Esophagus mucosa (tissue), 1 donor: ENCODE results near the gene CD4. TPM values are rescaled to one million over a fixed set of nuclear protein-coding genes. Genes with fewer than 3 reads are reported as not detected.
A peak's percentile ranks its signal among the peaks of the same experiment; 100 is the strongest.
"Not testable (repeated sequence)": the region's sequence is repeated elsewhere in the genome, so short reads cannot be mapped to it uniquely, and the experiment has no call there.

Experiments used
- ATAC-seq: fragments of 200-7000 bp; cut with Tn5 transposase; one replicate; pipeline ENCODE4 v1.9.1; 2020
- total RNA-seq: library from RNA; stranded (reverse); gene quantifications from one replicate; pipeline ENCODE4 v1.2.4, GENCODE V29; 2023
- donor health status: DM: yes; HTN: yes; CAD: no.

The CD4 gene
- 2.2 TPM for total RNA-seq

GRCh38 chr12:6788972-6789924 is at the start of gene CD4:
Gene CD4, plus strand, starts transcription at chr12:6789528. Its CDS starts 10,611 bp downstream, at chr12:6800139.
- ATAC-seq, result peak; percentile 44

GRCh38 chr12:6742080-6742479 is 47.2 kb upstream of the CD4 start:
- ATAC-seq, result not testable (repeated sequence)

- no peak for ATAC-seq
Observed at GRCh38 chr12:6742834-6743233, 46.5 kb upstream of the CD4 start.

GRCh38 chr12:6743300-6743699 is 46.0 kb upstream of the CD4 start:
- ATAC-seq, result not testable (repeated sequence)

GRCh38 chr12:6745741-6746525 is 43.4 kb upstream of the CD4 start:
- peak; percentile 79 for ATAC-seq

GRCh38 chr12:6747216-6747615 is 42.1 kb upstream of the CD4 start:
- ATAC-seq, result no peak

- ATAC-seq, result no peak
Observed at GRCh38 chr12:6748761-6749160, 40.6 kb upstream of the CD4 start.

GRCh38 chr12:6750506-6750905 is 38.8 kb upstream of the CD4 start:
- ATAC-seq, result no peak

GRCh38 chr12:6751767-6752166 is 37.6 kb upstream of the CD4 start:
- ATAC-seq, result no peak

- ATAC-seq, result no peak
Observed at GRCh38 chr12:6752167-6752920, 37.0 kb upstream of the CD4 start.

- ATAC-seq, result peak; percentile 97
Observed at GRCh38 chr12:6752921-6753771, 36.2 kb upstream of the CD4 start, which contains the start of gene MLF2. Gene MLF2, minus strand, starts transcription at chr12:6753141. Its CDS starts 807 bp downstream, at chr12:6752334.

- ATAC-seq, result no peak
Observed at GRCh38 chr12:6753772-6754356, 35.5 kb upstream of the CD4 start.

GRCh38 chr12:6754411-6754810 is 34.9 kb upstream of the CD4 start:
- ATAC-seq, result no peak

GRCh38 chr12:6757028-6757690 is 32.2 kb upstream of the CD4 start:
- no peak for ATAC-seq

GRCh38 chr12:6758506-6759095 is 30.7 kb upstream of the CD4 start:
- ATAC-seq, result no peak

- ATAC-seq, result no peak
Observed at GRCh38 chr12:6759741-6760140, 29.6 kb upstream of the CD4 start.

GRCh38 chr12:6763380-6763779 is 25.9 kb upstream of the CD4 start:
- no peak for ATAC-seq

GRCh38 chr12:6764011-6764828 is 25.1 kb upstream of the CD4 start:
- peak; percentile 84 for ATAC-seq

- no peak for ATAC-seq
Observed at GRCh38 chr12:6765048-6765633, 24.2 kb upstream of the CD4 start.
